Subcutaneous abdominal adipose tissue (tissue), 5 donors: ENCODE data around the gene NPY4R.
"Not testable (repeated sequence)": the region's sequence is repeated elsewhere in the genome, so short reads cannot be mapped to it uniquely, and the experiment has no call there.

ENCODE experiments used
- H3K27ac ChIP-seq: one replicate; pipeline ENCODE4 v1.7.0; 2013; ENCODE audit warnings: low read depth, mild to moderate bottlenecking, inconsistent platforms, low read length, moderate library complexity
- H3K27me3 ChIP-seq, 5 donors: one replicate each; pipeline ENCODE4 v1.7.0; 2013; ENCODE audit warnings: low read length in 5 of 5, inconsistent platforms in 1 of 5; ENCODE audit not compliant: control insufficient read depth in 5 of 5, insufficient read depth in 4 of 5
- H3K36me3 ChIP-seq, 5 donors: one replicate each; pipeline ENCODE4 v1.7.0; 2013; ENCODE audit warnings: low read length in 5 of 5; ENCODE audit not compliant: control insufficient read depth in 5 of 5, insufficient read depth in 5 of 5
- H3K4me1 ChIP-seq, 5 donors: one replicate each; pipeline ENCODE4 v1.7.0; 2013; ENCODE audit warnings: low read length in 5 of 5, mild to moderate bottlenecking in 3 of 5, moderate library complexity in 1 of 5; ENCODE audit not compliant: control insufficient read depth in 5 of 5, insufficient read depth in 5 of 5
- H3K4me3 ChIP-seq, 5 donors: one replicate each; pipeline ENCODE4 v1.7.0; 2013; ENCODE audit warnings: low read length in 5 of 5, low read depth in 1 of 5
- H3K9ac ChIP-seq, 5 donors: one replicate each; pipeline ENCODE4 v1.7.0; 2013; ENCODE audit warnings: low read length in 5 of 5, mild to moderate bottlenecking in 4 of 5, moderate library complexity in 3 of 5
- H3K9me3 ChIP-seq, 5 donors: one replicate each; pipeline ENCODE4 v1.7.0; 2013; ENCODE audit warnings: low read length in 5 of 5; ENCODE audit not compliant: control insufficient read depth in 5 of 5
- donor health status: healthy.
- donor health status: healthy.
- donor health status: healthy.
- donor health status: healthy.
- donor health status: healthy.

The NPY4R gene

DNA sequence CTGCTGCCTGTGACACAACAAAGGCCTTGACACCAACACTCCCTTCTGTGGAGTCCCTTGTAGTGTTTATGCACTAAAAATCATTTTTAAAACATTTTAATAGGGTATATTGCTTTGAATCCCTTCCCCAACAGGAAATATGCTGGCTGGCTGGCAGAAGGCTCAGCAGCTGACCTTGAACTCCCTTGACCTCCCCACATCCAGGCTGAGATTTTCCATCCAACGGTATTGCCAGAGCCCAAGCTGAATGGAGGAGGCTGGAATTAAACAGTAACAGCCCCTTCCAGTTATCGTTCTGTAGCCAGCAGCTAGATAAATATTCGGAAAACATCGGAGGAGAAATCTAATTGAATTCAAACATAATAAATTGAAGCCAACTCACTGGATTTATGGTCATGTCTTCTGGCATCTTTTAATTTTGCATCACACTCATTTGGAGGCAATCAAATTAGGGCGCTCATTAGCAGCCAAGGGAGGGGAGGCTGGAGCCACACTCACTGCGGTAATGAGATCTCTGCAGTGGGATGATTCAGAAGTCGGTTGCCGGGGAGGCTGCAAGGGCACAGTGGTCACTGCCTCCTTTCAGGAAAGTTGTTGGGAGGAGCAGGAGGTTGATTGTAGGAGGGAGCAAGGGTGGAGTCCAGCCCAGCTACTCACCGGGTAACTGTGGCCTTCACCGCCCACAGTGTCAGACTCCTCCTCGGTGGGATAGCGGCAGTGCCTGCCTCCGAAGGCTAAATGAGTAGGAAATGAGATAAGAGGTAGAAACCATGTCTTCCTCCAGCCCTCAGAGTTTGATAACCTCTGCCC is 46.0 kb downstream of the NPY4R start:
- H3K27me3 ChIP-seq, H3K4me1 ChIP-seq, H3K27ac ChIP-seq, H3K36me3 ChIP-seq, H3K4me3 ChIP-seq, H3K9me3 ChIP-seq, H3K9ac ChIP-seq: not testable (repeated sequence)

DNA sequence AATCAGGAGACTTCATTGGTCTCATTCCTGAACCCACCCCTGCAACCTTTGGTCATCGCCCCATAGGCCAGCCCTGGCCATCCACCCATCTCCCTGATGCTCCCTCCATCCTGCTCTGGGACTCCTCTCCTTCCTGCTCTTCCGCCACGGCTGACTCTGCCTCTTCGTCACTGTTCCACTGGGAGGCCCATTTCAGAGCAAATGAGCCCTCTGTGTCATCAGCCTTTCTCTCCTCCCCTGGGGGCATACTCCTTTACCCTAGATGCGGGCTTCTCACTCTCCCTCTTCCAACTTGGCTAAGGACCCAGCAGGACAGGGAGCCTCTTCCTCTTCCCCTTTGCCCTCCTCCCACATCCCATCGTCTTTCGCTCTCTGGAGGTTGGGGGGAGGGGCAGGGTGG is 47.5 kb downstream of the NPY4R start:
- not testable (repeated sequence) for H3K4me3 ChIP-seq, H3K9ac ChIP-seq, H3K4me1 ChIP-seq, H3K27me3 ChIP-seq, H3K27ac ChIP-seq, H3K36me3 ChIP-seq, H3K9me3 ChIP-seq

DNA sequence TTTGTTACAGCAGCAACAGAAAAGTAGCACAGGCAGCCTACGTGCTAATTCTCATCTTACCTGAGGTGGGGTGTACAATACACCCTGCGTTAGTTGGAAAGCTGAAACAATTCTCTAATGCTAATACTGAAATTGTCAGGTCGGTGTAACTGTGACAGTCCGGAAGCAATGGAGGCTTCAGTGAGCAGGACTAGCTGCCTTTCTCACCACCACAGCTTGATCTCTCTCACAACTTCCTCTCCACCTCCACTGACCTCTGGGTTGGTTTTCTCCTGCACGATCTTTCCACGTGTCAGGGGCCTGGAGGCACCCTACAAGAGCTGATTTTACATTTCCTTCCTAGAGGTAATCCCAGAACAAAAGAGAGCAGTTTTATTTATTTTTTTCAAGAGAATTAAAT is 50.5 kb downstream of the NPY4R start:
- H3K27ac ChIP-seq, H3K9ac ChIP-seq, H3K36me3 ChIP-seq, H3K4me3 ChIP-seq, H3K9me3 ChIP-seq, H3K27me3 ChIP-seq, H3K4me1 ChIP-seq: not testable (repeated sequence)

DNA sequence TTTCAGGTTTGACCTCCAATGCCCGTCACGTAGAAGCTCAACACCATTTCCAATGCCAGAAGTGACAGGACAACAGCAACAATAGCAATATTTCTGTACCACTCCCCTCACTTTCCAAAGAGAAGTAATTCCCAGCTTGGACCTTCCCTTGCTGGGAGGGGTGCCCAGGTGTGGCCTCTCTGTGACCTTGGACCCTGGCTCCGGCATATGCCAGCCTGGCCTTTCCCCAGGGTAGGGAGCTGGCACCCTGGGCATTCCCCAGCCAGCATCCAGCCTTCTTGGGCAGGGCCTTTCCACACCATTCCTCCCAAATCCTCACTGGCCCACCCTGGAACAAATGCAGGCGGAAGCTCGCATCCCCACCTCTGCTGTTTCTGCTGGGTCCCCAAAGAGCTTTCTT is 53.1 kb downstream of the NPY4R start:
- not testable (repeated sequence) for H3K27me3 ChIP-seq, H3K4me1 ChIP-seq, H3K9me3 ChIP-seq, H3K27ac ChIP-seq, H3K4me3 ChIP-seq, H3K36me3 ChIP-seq, H3K9ac ChIP-seq

DNA sequence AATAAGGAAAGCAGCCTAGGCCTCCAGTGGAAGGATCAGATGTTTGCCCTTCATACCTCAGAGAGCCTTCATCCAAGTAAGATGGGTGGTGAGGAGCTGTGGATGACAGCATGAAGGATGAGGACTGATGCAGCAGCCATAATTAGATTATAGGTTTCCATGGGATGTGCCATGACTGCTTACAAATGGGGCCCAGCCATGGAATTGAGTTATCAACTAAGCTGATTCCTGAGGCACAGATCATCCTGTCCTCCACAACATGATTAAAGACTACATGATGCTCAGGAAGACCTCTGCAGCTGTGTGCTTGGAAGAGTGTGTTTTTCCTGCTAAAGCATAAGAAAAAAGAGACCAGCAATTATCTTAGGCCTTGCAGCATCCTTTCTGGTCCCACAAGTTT is 54.6 kb downstream of the NPY4R start:
- H3K9me3 ChIP-seq, H3K27me3 ChIP-seq, H3K9ac ChIP-seq, H3K36me3 ChIP-seq, H3K4me1 ChIP-seq, H3K27ac ChIP-seq, H3K4me3 ChIP-seq: not testable (repeated sequence)
